GM21381 (cell line): Measurements from ENCODE around the gene HP1BP3.

ENCODE experiments used
- ATAC-seq: cut with Tn5 transposase; IDR thresholded peaks from one replicate; pipeline ENCODE4 v1.9.1; 2021; ENCODE audit warnings: mild to moderate bottlenecking, moderate library complexity; ENCODE audit not compliant: unreplicated experiment

HP1BP3 gene

DNA sequence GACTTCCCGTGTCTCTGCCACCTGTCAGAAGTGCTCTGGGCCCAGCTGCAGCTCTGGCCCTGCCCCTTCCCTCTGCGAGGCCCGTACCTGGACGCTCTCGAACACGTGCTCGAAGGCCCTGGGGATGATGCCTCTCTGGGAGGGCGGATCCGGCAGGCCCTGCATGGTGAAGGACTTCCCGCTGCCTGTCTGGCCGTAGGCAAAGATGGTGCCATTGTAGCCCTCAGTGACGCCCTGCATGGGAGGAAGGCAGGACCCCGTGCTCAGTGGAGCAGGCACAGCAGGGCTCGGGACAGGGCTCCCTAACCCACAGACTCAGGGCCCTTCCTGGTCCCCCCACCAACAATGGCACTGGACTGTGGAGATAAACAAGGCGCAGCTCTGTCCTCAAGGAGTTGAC is 71.7 kb downstream of the HP1BP3 start:
- ATAC-seq = no peak

DNA sequence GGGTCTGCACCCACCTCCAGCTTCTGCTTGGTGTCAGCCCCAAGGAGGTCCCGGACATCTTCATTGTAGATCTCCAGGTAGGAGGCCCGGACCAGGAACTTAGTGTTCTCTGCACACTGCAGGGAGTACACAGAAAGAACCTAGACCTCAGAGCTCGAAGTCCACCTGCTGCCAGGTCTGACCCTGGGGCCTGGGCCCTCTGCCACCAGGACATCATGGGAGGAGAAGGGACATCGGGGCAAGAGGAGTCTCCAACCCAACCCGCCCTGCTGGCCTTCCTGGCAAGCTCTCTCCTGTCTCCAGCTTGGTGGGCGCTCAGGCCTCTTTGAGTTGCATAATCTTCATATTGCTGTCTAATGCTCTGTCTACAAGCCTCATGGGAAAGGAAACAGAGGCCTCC is 73.7 kb downstream of the HP1BP3 start:
- no peak for ATAC-seq

DNA sequence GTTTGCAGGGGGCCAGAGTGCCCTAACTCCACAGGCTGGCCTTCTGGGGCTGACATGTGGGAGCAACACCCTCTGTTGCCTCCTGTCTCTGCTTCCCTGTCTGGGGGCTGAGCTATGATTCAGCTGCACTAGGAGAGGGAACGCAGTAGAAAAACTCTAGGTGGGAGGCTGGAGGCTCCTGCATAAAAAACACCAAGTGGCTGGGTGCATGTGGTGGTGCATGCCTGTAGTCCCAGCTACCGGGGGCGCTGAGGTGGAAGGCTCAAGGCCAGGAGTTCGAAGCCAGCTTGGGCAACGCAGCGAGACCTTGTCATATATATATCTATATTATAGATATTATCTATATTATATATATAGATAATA is 74.9 kb downstream of the HP1BP3 start:
- no peak for ATAC-seq

DNA sequence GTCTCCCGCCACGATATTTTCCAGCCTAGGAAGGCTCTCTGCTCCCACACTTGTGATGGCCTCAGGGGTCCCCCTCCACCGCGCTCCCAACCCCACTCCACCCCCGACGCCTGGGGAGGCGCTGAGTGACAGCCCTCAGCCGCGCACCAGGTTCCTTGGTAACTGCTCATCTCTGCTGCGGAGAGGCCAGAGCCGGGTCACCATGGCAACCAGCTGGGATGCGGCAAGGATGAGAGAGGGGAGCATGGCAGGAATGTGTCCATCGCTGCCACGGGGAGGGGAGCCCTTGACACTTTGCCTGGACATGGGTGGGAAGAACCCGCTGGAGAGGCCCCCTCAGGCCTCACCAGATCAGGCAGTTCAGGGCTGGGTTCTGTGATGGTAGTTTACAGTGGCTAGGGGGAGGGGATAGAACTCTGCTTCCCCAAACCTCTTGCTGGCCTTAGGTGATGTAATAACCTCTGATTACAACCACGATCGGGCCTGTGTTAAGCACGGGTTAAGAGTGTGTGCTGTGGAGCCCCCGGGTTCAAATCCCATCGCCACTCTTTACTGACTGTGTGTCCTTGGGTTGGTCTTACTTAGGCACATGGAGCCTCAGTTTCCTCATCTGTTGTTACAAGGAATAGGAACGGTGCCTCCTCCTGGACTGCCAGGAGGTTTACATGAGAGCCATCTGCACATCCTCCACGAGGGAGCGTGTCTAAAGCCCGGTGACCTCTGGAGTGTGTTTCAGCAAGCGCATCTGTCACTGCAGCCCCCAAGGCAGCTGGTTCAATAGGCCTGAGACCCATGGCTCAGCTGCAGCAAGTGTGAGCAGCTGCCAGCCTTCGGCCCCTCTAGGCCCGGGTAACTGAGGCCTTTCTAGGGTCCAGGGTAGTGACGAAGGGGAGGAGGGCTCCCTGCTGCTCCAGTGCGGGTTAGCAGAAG is 75.6 kb downstream of the HP1BP3 start:
- no peak for ATAC-seq

DNA sequence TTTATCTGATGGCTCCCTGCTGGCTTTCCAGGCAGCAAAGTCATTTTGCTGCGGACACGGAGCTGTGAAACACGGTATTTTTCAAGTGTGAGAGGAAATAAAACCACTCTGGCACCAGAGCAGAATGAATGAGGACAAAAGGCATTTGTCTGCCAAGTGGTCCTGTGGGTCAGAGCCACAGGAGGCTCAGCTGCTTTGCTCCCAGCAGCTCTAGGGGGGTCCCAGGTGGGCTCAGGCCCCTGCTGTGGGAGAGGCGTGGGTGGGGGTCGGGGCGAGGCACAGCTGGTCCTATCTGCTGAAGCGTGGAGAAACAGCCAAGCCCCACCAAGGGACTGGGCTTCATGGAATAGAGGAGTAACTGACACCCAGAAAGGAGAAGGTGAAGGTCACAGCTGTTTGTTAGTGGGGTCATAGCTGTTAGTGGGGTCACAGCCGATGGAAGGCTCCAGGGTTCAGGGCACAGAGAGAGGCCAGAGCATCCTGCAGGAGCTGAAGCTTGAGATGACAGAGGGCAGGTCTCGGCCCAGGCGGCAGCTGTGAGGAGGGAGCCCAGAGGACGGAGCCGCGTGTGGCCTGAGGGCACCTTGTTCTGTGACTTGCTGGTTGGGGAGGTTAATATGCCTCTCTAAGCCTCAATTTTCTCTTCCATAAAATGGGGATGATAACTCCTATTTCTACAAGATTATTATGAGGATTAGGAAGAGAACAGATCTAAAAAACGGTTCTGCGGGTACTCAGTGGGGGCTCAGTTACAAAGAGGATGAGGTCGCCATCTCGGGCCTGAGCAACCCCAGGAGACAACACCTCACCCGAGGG is 76.4 kb downstream of the HP1BP3 start:
- ATAC-seq = no peak

DNA sequence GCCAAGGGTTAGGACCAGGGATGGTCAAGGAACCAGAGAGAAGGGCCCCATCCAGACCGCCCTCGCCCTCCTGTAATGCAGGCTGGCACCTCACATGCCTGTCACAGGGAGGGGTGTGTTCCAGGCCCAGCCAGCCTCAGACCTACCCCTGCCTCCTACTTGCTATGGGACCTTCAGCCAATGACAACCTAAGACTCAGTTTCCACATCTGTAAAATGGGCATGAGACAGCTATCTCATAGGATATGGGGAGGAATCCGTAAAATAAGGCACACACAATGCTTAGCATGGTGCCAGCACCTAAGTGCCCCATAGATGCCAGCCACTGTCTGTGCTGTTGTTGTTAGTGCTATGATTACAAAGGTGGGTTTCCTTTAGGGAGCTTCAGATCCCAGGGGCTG is 77.2 kb downstream of the HP1BP3 start:
- ATAC-seq = no peak

DNA sequence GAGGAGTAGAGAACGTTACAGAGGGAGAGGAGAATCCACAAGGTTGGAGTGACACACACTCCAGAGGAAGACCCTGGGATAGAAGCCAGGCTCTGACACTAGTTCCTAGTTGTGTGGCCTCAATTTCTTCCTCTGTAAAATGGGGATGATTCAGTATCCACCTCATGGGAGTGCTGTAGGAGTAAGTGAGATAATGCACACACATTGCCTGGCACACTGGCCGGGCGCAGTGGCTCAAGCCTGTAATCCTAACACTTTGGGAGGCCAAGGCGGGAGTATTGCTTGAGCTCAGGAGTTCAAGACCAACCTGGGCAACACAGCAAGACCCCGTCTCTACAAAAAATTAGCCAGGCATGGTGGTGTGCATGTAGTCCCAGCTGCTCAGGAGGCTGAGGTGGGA is 78.2 kb downstream of the HP1BP3 start:
- no peak for ATAC-seq

DNA sequence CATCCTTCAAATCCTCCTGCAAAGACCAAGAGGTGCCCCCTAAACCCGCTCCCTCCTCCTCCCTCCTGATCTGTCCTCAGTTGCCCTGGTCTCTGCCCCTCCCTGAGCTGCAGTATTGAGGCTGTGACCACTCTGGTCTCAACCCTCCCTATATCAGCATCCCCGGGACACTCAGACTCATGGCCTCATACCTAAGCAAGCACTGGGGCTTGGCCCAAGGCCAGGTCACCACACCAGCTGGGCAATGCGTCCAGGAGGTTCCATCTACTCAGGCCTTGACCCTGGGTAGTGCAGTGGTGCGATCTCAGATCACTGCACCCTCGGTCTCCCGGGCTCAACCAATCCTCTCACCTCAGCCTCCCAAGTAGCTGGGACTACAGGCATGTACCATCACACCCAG is 79.0 kb downstream of the HP1BP3 start:
- no peak for ATAC-seq

DNA sequence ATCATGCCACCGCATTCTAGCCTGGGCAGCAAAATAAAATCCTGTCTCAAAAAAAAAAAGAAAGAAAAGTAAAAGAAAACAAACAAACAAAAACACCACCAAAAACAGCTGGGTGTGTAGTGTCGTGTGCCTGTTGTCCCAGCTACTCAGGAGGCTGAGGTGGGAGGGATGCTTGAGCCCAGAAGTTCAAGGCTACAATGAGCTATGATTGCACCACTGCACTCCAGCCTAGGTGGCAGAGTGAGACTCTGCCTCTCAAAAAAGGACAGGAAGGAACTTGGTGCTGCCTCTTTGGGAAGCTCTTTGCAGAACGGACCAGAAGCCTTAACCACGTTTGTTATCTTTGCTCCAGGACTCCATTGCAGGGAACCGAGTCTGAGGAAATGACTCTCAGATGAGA is 80.3 kb downstream of the HP1BP3 start:
- no peak for ATAC-seq

DNA sequence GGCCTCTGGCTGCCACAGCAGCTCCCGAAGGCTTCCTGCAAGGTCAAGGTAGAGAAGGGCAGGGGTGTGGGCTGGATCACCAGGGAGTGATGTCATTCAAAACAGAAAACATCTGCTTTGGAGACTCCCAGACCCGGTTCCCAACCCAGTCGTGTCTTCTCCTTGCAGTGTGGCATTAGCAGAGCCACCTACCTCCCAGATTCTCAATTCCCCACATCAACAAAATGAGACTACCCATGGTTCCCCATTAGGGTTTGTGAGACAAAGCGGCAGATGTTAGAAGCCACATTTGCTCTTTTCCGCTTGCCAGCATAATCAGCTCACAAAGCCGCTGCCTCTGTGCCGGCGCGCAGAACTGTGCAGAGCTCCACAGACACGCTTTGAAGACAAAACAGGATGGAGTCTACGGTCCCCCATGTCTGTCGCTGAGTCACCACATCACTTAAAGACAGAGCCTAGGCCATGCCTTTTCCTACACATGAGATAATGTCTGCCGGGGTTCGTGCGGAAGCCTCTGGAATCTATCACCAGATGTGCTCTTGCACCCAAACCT is 81.8 kb downstream of the HP1BP3 start:
- no peak for ATAC-seq

DNA sequence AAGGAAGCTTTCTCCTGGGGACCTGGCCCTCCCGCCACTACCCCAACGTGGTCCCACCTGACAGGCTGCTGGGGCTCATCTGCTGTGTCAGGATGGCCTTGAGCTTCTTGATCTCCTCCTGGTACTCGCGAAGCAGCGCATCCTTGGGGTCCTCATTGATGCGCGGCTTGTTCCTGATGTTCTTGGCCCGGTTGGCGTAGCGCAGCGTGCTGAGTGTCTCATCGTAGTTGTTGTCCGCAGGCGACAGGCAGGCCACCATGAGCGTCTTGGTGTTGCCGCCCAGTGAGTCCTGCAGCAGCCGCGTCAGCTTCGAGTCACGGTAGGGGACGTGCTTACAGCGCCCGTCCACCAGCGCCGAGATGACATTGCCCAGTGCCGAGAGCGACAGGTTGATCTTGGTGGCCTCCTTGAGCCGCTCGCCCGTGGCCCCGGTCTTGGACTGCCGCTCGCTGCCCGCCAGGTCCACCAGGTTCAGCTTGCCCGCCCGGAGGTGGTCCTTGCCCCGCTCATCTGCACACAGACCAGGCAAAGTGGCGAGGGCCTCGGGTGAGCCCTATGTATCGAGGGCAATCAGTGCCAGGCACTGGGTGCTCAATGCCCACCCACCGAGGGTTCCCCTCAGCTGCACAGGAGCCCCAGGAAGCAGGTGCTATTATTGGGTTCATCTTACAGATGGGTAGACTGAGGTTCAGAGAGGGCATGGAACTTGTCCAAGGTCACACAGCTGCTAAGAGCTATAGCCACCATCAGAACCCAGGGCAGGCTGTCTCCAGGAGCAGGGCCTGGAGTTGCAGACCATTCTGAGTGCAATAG is 82.5 kb downstream of the HP1BP3 start:
- ATAC-seq = no peak

DNA sequence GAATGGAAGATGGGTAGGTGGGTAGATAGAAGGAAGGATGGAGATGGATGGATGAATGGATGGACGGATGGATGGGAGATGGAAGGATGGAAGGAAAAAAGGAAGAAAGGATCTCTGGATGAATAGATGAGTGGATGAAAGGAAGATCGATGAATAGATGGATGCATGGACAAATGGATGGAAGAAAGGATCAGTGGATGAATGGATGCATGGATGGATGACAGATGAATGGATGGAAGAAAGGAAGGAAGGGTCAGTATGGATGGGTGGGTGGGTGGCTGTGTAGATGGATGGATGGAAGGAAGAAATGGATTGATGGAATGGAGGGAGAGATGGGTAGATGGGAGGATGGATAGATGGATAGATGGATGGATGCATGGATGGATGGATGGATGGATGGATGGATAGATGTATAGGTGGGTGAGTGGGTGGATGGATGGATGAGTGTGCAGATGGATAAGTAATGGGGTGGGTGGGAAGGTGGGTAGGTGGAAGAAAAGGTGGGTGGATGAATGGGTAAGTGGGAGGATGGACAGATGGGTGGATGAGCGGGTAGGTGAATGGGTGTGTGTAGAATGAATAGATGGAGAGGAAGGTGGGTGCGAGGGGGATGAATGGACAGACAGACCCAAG is 83.9 kb downstream of the HP1BP3 start:
- ATAC-seq = no peak

DNA sequence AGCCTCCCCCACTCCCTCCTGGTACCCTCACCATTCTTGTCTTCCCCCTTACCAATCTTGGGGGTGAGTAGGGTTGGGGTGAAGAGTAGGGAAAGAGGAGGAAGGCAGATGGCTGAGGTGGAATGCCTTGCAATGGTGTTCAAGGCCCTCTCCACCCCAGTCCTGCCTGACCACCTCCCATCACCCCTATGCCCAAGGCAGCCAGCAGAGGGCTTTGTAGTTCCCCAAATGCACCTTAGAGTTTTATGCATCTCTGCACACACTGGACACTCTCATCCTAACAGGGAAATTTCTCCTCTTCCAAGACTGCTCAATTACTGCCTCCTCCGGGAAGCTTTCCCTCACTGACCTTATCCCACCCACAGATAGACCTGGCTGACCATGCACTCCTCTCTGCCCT is 84.7 kb downstream of the HP1BP3 start:
- ATAC-seq = no peak

DNA sequence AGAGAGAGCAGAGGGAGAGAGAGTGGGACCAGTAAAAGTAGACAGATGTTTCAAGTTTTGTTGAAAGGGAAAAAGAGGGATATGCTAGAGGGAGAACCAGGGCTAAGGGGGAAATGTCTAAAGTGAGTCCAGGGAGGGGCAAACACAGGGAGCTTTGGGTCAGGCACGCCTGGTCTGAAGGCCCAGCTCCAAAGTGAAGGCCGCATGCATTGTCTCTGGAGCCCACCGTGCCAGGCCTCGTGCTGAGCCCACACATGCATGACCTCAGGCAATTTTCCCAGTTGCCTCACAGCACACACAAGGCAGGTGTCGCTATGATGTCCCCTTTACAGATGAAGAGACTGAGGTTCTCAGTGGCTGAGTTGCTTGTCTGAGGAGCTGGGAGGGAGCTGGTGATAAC is 85.3 kb downstream of the HP1BP3 start:
- ATAC-seq = no peak

DNA sequence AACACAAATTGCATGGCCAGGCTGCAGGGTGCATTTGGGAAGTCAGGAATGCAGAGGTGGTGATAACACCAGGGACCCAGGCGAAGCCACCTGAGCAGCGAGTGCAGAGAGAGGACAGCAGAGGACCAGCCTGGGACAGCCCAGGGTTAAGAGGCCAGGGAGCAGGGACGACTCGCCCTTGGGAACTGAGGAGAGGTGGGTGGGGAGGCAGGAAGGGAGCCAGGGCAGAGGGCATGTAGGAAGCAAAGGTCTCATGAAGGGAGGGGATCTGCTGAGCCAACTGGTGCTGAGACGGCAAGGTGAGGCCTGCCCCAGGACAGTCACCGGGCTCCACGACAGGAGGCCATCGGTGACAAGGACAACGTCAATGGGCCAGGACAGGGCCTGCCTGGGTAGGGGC is 85.7 kb downstream of the HP1BP3 start:
- ATAC-seq = no peak

DNA sequence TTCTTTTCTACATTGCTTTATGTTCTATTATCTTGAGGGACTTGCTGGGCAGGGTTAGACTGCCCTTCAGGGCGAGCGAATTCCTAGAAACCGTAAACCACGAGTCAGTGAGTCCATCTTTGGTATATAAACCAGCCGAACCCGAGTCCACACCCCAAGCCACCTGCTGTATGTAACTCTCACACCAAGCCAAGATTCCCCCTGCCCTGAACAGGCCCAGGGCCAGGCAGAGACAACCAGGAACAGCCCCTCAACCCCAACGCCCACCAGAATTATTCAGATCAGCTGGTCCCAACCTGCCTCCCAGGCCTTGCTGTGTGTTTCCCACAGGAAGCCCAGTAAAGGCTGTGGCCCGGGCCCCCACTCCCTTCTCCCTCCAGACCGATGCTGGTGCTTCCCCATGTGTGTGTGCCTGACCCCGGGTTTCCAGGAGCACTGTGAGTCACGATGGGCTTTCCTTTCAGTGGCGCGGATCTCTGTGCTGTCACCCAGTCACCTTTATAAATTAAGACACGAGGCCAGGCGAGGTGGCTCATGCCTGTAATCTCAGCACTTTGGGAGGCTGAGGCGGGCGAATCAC is 86.4 kb downstream of the HP1BP3 start:
- ATAC-seq = no peak

DNA sequence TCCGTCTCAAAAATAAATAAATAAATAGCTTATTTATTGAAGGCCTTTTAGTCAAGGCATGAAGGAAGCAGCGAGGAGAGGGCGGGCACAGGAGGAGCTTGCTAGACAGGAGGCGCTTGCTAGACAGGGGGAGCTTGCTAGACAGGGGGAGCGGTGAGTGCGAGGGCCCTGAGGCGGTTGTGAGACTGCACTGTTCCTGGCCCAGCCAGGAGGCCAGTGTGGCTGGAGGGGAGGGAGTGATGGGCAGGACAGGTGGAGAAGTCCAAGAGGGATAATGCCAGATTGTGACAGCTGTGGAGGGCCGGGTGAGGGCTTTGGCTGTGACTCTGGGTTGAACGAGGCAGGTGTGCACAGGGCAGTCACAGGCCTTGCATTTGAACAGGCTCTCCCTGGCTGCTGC is 87.5 kb downstream of the HP1BP3 start:
- ATAC-seq = no peak

DNA sequence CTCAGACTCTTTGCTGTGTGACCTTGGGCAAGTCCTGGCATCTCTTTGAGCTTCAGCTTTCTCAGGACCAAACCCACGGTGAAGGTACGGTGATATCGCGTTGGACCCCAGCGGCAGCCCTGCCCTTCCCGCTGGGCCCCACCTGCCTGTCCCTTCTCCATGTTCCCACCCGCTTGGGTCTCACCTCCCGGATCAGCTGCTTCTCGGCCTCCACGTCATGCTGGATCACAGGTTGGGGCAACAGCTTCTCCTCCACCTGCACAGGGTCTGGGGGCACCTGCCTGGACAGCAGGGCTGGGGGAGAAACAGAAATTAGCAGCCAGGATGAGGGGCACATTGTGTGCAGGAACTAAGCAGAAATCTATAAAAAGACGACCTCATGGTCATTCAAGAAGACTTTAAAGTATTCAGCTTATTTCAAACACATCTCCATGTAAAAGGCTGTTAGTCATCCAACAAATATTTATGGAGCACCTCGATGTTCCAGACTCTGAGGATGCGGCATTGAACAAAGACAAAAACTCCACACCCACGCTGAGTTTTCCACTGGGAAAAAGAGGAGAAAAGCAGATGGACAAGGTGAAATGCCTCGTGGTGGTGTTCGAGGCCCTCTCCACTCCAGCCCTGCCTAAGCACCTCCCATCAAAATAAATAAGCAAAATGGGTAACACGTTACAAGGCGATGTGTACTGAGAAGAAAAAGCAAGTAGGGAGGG is 88.8 kb downstream of the HP1BP3 start:
- no peak for ATAC-seq

DNA sequence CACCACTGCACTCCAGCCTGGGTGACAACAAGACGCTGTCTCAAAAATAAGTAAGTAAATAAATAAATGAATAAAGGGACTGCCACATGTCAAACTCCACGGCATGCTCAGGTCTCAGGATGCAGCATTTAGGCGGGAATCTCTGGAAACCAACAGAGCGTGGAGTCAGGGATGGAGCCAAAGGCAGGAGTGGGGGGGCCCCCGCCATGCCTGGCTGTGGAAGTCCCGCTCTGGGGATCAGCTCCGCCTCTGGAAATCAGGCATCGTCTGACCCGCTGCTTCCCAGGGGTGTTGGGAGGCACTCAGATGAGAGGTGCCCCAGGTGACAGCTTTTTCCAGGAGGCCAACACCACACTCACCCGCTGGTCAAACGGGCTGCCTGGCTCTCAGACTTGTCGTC is 89.5 kb downstream of the HP1BP3 start:
- no peak for ATAC-seq
